GM10847 (cell line): ENCODE data around the gene XPO6.

ENCODE experiments used
- POLR2A ChIP-seq: IDR thresholded peaks from 2 replicates; pipeline ENCODE4 v1.6.1; 2011; ENCODE audit not compliant: insufficient read length; ENCODE audit errors: extremely low read depth

XPO6 gene

DNA sequence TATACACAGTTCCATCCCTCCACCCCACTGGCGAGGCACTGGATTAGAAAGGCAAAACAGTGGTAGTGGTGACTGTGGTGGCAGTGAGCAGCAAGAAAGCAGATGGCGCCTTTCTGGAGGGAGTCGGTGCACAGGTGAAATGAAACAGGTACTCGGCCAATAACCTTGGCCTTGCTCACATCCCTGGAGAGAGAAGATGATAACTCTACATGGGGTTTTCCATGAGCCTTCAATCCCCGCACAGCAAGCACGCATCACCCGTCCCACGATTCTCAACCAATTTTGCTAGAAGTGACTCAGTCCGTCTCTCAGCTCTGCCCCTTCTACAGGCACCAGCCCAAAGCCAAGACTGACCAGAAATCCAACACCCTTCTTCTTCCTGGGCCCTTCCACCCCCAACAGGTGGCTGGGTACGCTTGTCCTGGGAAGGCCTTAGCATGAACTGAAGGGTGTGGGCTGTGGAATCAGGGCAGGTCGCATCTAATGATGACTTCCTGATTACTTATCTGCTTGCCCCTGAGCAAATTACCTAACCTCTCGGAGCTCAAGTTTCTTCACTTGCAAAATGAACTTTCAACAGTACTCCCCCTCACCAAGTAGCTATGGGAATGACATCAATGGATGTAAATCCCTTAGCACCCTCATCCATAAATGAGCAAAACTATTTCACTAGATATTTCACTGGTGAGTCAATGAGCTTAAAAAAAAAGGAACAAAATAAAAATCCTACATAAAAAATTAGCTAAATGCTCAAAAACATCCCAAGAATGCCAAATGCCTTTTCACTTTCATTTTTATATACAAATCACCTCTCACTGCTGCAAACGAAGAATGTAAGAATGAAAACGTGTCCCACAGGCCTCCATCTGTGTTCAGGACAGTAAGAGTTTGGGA lies 18.0 kb downstream of the XPO6 start:
- no peak for TF ChIP-seq POLR2A

DNA sequence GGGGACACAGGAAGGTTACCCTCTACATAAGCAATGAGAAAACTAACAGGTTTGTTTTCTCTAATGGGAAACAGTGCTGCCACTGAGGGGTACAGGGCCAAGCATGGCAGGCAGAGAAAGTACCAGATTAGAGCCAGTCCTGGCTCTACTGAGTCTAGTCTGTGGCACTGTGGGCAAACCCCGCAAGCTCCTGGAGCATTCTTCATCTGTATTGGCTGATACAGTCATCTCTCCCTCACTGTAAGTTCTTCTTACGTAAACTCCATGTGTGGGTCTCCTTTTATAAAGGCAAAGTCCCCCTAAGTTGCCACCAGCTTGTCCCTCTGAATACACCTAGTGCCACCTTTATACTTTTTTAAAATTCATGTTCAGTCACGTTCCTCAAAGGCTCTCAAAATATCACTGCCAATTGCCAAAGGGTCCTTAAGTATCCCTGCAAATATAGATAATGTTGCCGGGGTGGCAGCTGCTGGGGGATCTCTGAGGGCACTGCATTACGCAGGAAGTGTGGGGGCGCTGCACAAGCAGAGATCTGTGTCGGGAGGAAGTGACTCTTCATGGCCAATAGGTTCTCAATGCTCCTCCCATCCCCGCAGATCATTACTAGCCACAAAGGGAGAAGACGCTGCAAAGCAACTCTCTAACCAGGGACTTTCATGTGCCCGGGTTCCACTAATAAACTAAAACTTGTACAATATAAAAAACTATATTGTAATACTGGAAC lies 18.8 kb downstream of the XPO6 start:
- TF ChIP-seq POLR2A: no peak

DNA sequence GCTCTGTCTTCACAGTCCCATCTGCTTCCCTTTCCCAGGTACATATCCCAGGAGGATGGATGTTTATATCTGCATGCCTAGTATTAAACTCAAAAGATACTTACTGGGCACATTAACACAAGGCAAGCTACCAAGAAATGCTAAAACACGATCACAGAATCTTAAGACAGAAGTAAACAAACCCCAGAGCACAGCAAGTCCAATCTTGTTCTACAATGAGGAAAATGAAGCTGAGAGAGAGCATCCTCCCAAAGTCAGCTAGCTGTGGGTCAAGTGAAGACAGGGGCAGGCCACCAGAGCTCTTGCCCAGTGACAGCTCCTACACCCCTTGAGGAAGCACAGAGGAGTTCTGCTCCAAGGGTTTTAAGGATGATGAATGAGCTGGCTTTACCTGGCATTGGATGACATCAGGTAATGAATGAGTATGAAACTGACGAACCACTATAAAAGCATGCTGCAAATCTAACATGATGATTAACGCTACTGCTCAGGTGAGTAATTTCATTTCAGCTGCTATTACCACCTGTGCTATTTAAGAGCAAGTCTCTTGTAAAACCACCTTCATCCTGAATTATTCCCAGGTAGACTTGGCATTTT lies 20.3 kb downstream of the XPO6 start:
- no peak for TF ChIP-seq POLR2A

DNA sequence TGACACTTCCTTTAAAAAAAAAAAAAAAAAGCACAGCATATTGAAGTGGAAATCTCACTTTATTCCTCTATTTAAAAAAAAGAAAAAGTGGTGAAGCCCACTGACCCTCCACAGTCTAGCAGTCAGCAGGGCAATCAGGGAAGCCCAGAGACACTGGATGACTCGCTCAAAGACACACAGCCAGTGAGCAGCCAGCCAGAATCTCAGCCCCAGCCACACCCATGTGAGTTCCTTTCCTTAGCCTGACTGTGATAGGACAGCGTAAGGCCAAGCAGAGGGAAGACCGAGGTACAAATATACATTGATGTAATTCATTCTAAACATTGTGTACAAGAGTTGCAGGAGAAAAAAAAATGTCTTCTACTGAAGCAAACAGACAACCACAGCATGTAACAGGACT lies 22.5 kb downstream of the XPO6 start:
- TF ChIP-seq POLR2A: no peak

DNA sequence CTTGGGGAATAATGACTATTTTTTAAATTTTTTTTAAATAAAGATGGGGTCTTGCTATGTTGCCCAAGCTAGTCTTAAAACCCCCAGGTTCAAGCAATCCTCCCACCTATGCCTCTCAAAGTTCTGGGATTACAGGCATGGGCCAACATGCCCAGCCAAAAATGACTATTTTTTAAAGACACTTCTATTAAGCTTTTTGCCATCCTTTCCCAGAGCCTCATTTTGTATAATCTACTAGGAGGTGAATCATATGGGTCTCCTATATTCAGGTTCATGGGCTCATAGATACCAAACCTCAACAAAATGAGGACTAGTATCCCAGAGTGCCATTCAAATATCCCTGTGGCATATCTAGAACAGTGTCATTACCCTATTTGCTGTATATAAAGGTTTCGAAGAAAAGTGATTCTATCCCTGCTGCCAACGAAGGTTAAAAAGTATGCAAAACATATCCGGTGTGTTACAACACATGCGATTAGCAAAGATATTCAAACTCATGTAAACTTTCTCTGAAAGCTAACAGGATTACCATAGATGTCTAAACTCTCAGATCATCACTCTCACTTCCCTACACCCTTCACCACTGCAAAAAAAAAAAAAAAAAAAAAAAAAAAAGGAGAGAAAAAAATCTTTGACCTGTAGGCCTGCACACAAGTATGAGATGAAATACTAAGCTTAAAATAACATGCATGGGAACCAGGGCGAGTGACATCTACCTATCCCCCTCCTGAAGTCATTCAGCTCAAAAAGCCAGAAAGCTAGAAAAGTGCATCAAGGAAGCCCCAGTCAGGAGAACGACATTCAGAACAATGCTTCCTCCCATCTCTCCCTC lies 23.5 kb downstream of the XPO6 start:
- no peak for TF ChIP-seq POLR2A

DNA sequence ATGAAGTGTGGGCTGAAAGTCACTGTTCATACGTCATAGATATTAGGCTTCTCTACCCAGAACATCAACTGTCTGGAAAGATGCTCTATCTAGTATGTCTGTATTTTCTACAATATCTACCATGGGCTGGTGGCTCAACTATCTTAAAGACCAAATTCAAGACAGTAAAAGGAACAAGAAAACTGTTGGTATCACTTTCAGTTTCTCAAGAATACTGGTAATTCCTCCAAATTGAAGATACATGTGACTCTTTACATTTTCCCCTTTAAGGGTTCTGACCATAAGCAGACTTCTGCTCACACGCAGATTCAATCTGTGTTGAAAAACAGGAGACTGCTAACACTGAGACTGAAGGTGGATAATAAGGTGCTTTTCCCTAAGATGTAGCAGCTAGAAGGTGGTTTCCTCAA lies 24.2 kb downstream of the XPO6 start:
- TF ChIP-seq POLR2A: no peak

DNA sequence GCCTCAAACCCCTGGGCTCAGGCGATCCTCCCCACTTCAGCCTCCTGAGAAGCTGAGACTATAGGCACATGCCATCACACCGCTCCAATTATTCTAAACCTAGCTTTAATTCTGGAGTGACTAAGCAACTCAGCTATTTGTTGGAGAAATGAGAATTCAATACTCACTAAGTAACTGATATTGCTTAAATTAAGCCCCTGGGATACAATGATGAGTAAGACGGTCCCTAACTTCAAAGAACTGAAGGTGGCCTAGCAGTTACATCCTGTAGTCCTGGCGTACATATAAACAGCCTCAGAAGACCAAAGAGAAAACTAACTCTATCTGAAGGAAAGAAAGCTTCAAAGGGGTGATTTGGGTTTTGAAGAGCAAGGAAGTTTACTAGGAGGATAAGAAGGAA lies 25.0 kb downstream of the XPO6 start:
- TF ChIP-seq POLR2A: no peak

DNA sequence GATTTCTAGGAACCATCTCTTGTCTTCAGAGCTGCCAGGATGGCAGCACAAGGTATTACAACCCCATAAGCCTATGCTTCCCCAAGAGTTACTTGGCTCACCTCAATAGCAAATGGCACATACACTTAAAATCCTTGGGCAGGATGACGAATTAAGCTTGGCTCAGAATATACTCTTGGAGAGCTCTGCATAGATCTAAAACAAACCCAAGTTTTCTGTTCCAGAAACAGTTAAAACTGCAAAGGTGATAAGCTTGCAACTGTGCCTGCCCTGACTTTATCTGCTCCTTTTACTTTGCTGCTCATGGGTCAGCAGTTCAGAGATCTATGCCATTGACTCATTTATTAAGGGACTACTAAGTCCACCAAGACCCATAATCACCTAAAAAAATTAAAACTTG lies 26.1 kb downstream of the XPO6 start:
- TF ChIP-seq POLR2A: no peak

DNA sequence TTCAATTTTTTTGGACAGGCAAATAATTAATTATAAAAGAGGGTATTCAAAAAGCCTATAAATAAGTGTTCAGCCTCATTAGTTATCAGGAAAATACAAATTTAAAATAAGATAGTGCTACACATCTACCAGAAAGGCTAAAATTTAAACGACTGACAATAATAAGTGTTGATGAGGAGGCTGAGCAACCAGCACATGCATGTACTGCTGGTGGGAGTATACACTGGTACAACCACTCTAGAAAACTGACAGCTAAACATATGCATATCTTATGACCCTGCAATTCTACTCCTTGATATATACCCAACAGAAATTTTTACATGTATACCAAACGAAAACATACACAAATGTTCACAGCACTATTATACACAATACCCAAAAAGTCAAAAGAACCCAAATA lies 27.1 kb downstream of the XPO6 start:
- no peak for TF ChIP-seq POLR2A

DNA sequence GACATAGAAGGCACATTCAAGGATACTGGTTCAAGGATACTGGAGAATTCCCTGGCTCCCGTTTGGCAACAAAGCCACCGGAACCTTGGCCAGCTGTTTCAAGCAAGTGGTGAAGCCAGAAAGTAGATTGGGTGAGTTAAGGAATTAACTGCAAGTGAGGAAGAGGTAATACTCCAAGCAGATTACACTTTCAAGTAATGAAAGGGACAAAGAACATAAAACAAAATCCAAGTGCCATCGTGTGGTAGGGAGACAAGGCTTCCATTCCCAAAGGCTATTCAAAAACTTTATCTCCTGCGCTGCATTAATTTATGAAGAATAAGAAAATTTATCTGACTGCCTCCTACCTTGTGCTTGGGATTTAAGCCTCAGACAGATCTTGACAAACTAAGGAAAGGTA lies 27.8 kb downstream of the XPO6 start:
- TF ChIP-seq POLR2A: no peak

DNA sequence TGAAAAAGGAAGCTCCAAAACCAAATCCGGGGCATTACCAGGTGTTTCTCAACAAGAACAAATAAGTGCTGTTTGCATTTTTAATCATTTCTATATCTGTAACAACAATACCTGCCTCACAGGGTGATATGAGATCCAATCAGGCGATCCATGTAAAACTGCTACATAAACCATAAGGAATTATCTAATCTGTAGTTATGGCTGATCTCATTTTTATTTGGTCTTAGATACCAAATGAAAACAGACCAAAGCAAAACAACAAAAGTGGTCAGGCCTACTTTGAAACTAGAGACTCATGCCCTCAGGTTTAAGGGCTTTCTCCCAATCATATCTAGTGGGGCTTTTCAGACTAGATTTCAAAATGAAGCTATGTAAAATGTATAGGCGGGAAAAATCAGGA lies 28.3 kb downstream of the XPO6 start:
- no peak for TF ChIP-seq POLR2A

DNA sequence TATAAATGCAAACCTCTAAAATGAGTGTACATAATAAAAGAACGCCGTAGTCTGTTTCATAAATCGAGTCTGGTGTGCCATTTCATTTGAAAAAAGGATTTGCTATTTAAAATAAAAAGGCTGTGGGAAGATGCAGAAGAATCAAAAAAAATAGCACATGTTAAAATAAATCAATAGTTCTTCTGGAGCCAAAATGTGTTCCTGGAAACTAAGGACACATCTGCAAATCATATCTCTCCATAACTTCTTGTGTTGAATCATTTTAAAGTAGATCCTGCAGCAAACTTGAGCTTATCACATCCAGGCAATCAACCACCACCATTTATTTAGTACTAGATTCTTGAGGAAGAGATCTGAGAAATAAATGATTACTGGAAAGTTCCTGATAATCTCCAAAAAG lies 29.0 kb downstream of the XPO6 start:
- TF ChIP-seq POLR2A: no peak

DNA sequence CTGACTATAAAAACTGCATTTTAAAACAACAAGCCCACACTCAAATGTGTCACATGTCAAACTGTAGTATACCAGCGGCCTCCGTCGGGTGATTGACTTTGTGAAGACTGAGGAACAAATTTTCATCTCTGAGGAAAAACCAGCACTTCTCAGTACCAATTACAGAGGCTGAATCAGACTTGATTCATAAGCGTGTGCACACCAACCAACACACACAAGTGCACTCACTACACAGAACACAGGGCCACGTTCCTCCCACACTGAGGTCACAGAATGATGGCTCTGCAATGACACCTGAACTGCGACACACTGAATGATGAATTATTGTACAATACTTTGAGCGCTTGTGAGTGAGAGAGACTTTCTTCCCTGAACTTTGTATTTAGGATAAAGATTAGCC lies 29.6 kb downstream of the XPO6 start:
- TF ChIP-seq POLR2A: no peak

DNA sequence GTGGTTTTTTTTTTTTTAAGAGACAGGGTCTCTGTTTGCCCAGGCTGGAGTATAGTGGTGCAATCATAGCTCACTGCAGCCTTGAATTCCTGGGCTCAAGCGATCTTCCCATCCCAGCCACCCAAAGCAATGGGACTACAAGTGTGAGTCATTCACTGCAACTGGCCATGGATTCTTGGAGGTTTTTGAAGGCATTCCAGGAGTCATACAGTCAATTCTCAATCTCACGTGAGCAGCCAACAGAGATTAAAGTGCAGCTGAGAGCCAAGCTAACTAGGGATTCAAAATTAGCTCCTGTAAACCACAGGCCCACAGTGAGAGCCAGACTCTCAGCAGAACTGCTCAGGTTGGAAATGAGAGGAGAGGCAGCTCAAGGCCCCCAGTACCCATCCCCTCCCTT lies 30.2 kb downstream of the XPO6 start:
- TF ChIP-seq POLR2A: no peak
